ENCODE measurements around the gene CBS. TPM values are rescaled to one million over a fixed set of nuclear protein-coding genes. Genes with fewer than 3 reads are reported as not detected.
"Not testable (repeated sequence)": the region's sequence is repeated elsewhere in the genome, so short reads cannot be mapped to it uniquely, and the experiment has no call there.

Gene CBS
- total and polyA plus RNA-seq, 11 donors: 3.5 to 22.2 (median 6.7) TPM

- H3K36me3 ChIP-seq; H3K27ac ChIP-seq; H3K9me3 ChIP-seq; ATAC-seq; H3K4me3 ChIP-seq; H3K27me3 ChIP-seq; intact Hi-C loops (cut with DNase I); H3K4me1 ChIP-seq; DNase-seq: not testable (repeated sequence)
- WGBS, 4 donors: no CpG with 5 or more reads among the region's 7 CpGs
Observed at GRCh38 chr21:43101000-43101399, 25.4 kb upstream of the CBS start.

- no CpG with 5 or more reads among the region's 16 CpGs for WGBS, 4 donors
- DNase-seq; H3K4me1 ChIP-seq; H3K4me3 ChIP-seq; intact Hi-C loops (cut with DNase I); H3K27ac ChIP-seq; H3K36me3 ChIP-seq; H3K9me3 ChIP-seq; H3K27me3 ChIP-seq: not testable (repeated sequence)
- ATAC-seq: peak in 2 of 4 donors; percentile 20
Observed at GRCh38 chr21:43091979-43092614, 16.5 kb upstream of the CBS start.

- H3K27me3 ChIP-seq; H3K9me3 ChIP-seq; H3K4me1 ChIP-seq; H3K27ac ChIP-seq; H3K4me3 ChIP-seq; intact Hi-C loops (cut with DNase I); H3K36me3 ChIP-seq; ATAC-seq: not testable (repeated sequence)
- DNase-seq: peak in 1 of 5 donors; percentile 14
- 100% methylated on average over 1 of the region's 3 CpGs; no CpG with 5 or more reads in 2 of the 4 donors for whole genome bisulfite sequencing, 4 donors
Observed at GRCh38 chr21:43090947-43091346, 15.3 kb upstream of the CBS start.

- H3K4me3 ChIP-seq; DNase-seq; H3K27me3 ChIP-seq; H3K4me1 ChIP-seq; H3K9me3 ChIP-seq; H3K27ac ChIP-seq; H3K36me3 ChIP-seq; ATAC-seq; intact Hi-C loops (cut with DNase I): not testable (repeated sequence)
- WGBS, 4 donors: no CpG with 5 or more reads among the region's 17 CpGs
Observed at GRCh38 chr21:43089463-43089862, 13.8 kb upstream of the CBS start.

- H3K4me3 ChIP-seq; H3K27me3 ChIP-seq; intact Hi-C loops (cut with DNase I); H3K27ac ChIP-seq; H3K4me1 ChIP-seq; ATAC-seq; H3K36me3 ChIP-seq; H3K9me3 ChIP-seq; DNase-seq: not testable (repeated sequence)
- no CpG with 5 or more reads among the region's 24 CpGs for WGBS, 4 donors
Observed at GRCh38 chr21:43082587-43083300, 7.1 kb upstream of the CBS start.

- H3K27ac ChIP-seq; H3K4me1 ChIP-seq; H3K9me3 ChIP-seq; H3K36me3 ChIP-seq; H3K4me3 ChIP-seq; intact Hi-C loops (cut with DNase I); H3K27me3 ChIP-seq: not testable (repeated sequence)
- WGBS, 4 donors: 2 to 7% methylated on average over 8 to 14 of the region's 28 CpGs; no CpG with 5 or more reads in 2 of the 4 donors
- DNase-seq (peak in 1 of 5 donors; percentile 4), ATAC-seq (peak in 1 of 4 donors; percentile 53)
Observed at GRCh38 chr21:43076643-43077042, 1.0 kb upstream of the CBS start.

- WGBS, 4 donors: no CpG with 5 or more reads among the region's 77 CpGs
- H3K27ac ChIP-seq; H3K4me1 ChIP-seq; DNase-seq; H3K9me3 ChIP-seq; H3K36me3 ChIP-seq; H3K27me3 ChIP-seq; H3K4me3 ChIP-seq; intact Hi-C loops (cut with DNase I): not testable (repeated sequence)
- peak in 2 of 4 donors; percentile 39 to 60 for ATAC-seq
Observed at GRCh38 chr21:43076023-43076637, 495 bp upstream of the CBS start.

GRCh38 chr21:43074401-43075169 lies 1.1 kb downstream of the CBS start:
- WGBS, 4 donors: no CpG with 5 or more reads among the region's 74 CpGs
- H3K36me3 ChIP-seq; H3K27ac ChIP-seq; H3K27me3 ChIP-seq; H3K4me1 ChIP-seq; H3K4me3 ChIP-seq; intact Hi-C loops (cut with DNase I); DNase-seq; H3K9me3 ChIP-seq: not testable (repeated sequence)
- ATAC-seq: peak in 2 of 4 donors; percentile 10 to 28

GRCh38 chr21:43072742-43073141 lies 2.9 kb downstream of the CBS start:
- H3K27ac ChIP-seq; ATAC-seq; H3K36me3 ChIP-seq; H3K9me3 ChIP-seq; H3K4me3 ChIP-seq; H3K27me3 ChIP-seq; H3K4me1 ChIP-seq; DNase-seq; intact Hi-C loops (cut with DNase I): not testable (repeated sequence)
- WGBS, 4 donors: no CpG with 5 or more reads among the region's 11 CpGs

- H3K27me3 ChIP-seq; H3K27ac ChIP-seq; ATAC-seq; DNase-seq; H3K4me1 ChIP-seq; H3K4me3 ChIP-seq; intact Hi-C loops (cut with DNase I); H3K36me3 ChIP-seq; H3K9me3 ChIP-seq: not testable (repeated sequence)
- WGBS, 4 donors: 100% methylated on average over 1 of the region's 10 CpGs; no CpG with 5 or more reads in 3 of the 4 donors
Observed at GRCh38 chr21:43069682-43070081, 6.0 kb downstream of the CBS start.

Measured in heart left ventricle (tissue), 16 donors.